HG03439 (cell line): ENCODE results near the gene THBS3.
A peak's percentile ranks its signal among the peaks of the same experiment; 100 is the strongest.
"Not testable (repeated sequence)": the region's sequence is repeated elsewhere in the genome, so short reads cannot be mapped to it uniquely, and the experiment has no call there.

Source experiments
- ATAC-seq: cut with Tn5 transposase; IDR thresholded peaks from one replicate; pipeline ENCODE4 v1.9.1; 2021; ENCODE audit warnings: mild to moderate bottlenecking, moderate library complexity; ENCODE audit not compliant: unreplicated experiment

The THBS3 gene

DNA sequence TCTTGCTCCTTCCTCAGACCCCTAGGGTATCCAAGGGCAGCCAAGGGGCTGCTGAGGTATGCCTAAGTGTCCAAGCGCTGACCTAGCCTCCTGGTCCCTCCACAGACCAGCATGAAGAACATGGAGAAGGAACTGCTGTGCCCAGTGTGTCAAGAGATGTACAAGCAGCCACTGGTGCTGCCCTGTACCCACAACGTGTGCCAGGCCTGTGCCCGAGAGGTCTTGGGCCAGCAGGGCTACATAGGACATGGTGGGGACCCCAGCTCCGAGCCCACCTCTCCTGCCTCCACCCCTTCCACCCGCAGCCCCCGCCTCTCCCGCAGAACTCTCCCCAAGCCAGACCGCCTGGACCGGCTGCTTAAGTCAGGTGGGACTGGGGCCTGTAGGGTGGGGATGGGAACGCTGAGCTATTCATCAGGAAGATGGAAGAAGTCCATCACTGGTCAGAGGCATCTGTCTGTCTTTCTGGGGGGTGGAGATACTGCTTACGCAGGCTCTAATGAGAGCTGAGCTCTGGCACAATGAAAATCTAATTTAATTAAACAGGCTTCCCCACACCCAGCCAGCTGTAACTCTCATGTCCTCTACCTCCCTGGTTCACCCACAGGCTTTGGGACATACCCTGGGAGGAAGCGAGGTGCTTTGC lies 32.3 kb downstream of the THBS3 start:
- ATAC-seq, result no peak

GRCh38 chr1:155174324-155175280 lies 33.1 kb downstream of the THBS3 start:
- no peak for ATAC-seq

DNA sequence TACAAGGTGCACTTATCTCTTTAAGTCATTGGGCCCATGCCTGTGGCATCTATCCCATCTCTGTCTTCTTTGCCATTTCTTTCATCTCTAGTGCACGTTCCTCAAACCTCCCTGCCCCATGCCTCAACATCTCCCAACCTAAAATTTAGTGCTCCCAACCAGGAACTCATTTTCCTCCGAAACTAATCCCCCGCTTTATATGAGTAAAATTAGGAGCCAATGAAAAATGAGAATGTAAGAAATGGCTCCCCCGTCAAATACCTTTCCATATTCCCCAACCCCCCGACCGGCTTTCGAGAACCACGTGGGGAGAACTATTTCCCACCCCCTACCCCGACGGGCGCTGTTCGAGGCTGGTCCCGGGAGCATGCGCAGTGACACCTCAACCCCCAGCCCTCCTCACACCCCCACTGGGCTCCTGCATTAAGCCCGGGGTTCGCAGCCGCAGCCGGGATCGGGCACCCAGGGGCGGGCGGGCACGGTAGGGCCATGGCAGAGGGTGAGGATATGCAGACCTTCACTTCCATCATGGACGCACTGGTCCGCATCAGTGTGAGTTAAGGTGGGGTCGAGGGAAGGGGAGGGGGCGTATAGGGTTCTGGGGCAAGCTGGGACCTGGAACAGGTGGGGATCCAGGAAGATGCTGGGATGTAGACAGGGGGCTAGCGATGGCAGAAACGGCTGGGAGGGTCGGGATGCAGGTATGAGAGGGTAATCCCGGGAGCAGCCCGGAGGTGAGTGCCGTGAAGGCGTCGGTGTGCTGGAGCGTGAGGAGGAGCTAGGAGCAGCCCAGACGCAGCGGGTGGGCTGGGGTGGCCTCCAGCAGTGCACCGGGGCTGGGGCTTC lies 34.0 kb downstream of the THBS3 start, which contains the start of gene TRIM46:
Gene TRIM46, plus strand, starts transcription at position 372 of the 846 bp plus-strand sequence. Its CDS starts 118 bp downstream, at position 490.
- ATAC-seq, result no peak

GRCh38 chr1:155172732-155173477 lies 34.8 kb downstream of the THBS3 start, which contains the start of gene KRTCAP2:
TSS of gene KRTCAP2 (minus strand) at chr1:155173304. CDS start at chr1:155173224, 80 bp downstream.
- ATAC-seq, result peak; percentile 81

DNA sequence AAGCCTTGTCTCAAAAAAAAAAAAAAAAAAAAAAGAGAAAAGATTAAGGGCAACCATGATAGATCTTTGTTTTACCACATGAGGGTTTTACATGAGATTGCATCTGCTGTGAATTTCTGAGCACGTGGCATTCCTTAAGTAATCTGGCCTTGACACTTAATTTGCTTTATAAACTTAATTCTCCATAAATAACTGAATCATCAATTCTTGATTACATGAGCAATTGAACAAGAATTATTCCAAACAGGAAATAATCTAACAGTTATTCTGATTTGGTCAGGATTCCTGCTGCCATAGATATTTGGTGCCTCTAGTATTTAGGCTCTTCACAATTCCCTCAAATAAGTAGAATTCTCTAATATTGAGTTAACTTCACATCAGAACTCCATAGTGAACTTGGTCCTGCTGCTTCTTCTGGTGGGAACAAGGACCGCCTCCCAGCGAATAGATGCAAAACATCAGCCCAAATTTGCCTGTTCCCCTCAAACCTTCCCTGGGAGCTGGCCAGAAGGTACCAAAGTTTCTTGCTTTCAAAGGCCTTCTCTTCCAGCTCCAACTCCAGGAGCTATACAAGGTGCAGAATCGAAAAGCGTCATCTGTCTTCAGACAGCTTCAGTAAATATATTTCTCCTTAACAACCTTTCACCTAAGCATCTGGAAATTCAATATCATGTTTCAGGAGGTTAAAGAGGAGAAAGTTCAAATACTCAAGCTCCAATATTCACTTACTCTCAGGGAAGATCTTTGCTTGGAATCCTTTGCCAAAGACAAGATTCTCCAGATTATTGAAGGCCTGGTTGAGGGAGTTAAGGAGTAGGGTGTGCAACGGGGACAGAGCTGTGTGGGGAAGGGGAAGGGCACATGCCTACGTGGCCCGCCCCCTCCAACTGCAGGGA lies 35.6 kb downstream of the THBS3 start:
- peak; percentile 8 for ATAC-seq

DNA sequence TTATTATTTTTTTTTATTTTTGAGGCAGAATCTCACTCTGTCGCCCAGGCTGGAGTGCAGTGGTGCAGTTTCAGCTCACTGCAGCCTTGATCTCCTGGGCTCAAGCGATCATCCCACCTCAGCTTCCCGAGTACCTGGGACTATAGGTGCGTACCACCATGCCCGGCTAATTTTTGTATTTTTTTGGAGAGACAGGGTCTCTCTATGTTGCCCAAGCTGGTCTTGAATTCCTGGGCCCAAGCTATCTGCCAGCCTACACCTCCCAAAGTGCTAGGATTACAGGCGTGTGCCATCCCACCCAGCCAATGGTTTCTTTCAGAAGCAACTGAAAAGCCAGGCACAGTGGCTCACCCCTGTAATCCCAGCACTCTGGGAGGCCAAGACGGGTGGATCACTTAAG lies 36.9 kb downstream of the THBS3 start:
- no peak for ATAC-seq

DNA sequence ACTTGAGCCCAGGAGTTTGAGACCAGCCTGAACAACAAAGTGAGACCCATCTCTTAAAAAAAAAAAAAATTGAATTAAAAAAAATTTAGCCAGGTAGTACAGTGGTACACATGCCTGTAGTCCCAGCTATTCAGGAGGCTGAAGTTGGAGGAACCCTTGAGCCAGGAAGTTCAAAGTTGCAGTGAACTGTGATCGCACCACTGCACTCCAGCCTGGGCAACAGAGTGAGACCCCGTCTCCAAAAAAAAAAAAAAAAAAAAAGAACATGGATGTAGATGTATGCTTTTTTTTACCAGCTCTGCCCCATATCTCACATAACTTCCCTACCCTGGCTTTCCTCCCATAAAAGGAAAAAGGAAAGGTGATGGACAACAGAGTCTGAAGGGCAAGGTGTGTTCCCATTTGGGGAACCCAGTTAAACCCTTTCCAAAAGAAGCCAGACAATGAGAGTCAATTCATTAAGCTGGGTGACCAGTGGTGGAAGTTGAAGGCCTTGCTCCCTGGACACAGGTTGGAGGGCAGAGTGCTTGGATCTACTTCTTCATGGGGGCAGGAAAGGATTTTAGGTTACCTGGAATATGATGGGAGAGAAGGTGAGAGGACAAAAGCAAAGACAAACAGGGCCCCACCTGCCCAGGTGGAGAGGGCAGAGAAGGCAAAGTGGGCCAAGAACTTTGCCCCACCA lies 37.5 kb downstream of the THBS3 start:
- ATAC-seq, result no peak

DNA sequence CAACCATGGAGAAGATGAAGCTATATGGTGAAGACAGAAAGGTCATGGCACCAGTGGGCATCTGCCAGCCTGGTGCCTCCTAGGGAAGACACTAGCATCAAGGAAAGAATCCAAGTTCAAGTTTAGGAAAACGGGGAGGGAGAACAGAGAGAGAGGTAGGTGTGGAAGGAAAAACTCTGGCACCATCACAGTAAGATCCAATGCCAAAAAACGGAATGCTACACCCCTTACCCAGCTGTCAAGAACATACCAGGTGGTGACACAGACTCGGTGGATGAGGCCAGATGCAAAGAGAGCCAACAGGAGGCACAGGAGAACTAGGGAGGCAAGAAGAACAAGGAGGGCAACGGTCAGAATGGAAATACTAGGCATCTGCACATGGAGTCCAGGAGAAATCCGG lies 38.2 kb downstream of the THBS3 start:
- no peak for ATAC-seq

DNA sequence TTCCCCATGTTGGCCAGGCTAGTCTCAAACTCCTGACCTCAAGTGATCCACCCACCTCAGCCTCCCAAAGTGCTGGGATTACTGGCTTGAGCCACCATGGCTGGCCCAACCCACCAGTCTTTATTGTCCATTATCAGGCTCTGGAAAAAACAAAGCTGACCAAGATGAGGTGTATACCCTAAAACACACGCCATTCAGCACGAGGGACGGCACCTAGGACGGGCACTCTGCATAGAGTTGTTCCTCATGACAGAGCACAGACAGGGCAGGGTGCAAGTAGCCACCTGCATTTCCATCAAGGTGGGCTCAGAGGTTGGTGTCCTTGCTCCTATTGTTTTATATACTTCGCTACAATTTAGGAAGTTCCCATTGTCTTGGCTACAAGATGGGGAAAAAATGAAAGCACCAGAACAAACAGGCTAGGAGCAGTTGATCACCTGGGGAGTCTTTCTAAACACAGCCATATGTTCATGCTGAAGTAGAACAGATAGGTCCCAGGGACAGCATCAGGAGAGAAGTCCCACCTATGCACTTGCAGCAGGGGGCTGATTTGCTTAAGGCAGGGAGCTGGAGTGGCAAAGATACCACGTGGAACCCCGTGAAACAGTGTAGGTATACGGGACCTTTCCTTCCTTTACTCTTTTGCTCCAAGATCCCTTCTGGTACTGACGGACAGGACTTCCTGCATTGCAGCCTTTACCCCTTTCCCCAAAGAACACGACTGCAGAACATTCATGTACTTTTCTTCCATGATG lies 39.1 kb downstream of the THBS3 start:
- no peak for ATAC-seq

GRCh38 chr1:155168105-155168445 lies 39.6 kb downstream of the THBS3 start:
- ATAC-seq, result not testable (repeated sequence)

- ATAC-seq, result no peak
Observed at GRCh38 chr1:155167166-155168104, 40.3 kb downstream of the THBS3 start.

GRCh38 chr1:155166471-155167165 lies 41.1 kb downstream of the THBS3 start:
- ATAC-seq, result no peak

DNA sequence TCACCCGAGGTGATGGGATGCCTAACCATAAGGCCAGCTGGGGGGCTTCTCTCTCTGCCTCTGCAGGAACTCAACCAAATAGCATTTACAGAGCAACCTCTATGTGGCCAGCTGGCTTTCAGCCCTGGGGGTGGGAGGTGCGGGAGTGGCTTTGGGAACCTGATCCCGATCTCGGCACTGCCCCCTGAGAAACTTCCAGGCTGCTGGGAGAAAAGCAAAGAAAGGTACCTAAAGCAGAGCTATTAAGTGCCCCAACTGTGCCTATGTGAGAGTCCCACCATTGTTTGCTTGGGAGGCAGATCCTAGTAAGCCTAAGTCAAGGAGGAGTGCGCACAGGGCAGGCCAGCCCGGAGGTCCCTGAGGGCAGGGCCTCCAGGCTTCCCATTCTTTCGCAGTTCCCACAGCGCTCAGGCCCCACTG lies 41.6 kb downstream of the THBS3 start:
- ATAC-seq, result no peak

GRCh38 chr1:155164625-155165024 lies 43.1 kb downstream of the THBS3 start:
- ATAC-seq, result not testable (repeated sequence)

- ATAC-seq, result not testable (repeated sequence)
Observed at GRCh38 chr1:155163785-155164184, 43.9 kb downstream of the THBS3 start.

DNA sequence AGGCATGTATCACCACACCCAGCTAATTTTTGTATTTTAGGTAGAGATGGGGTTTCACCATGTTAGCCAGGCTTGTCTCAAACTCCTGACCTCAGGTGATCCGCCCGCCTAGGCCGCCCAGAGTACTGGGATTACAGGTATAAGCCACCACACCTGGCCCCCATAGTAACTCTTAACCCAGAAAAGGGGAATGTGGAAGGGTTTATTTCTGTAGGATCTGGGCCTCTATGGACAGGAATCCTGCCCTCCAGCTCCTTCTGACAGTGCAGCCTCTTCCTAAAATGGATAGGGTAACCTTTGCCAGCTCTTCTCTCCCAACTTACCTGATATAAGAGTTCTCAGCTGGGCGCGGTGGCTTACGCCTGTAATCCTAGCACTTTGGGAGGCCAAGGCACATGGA lies 45.1 kb downstream of the THBS3 start:
- not testable (repeated sequence) for ATAC-seq
